ENCODE measurements around the gene IGFBP4. TPM values are rescaled to one million over a fixed set of nuclear protein-coding genes. Genes with fewer than 3 reads are reported as not detected.
A peak's percentile ranks its signal among the peaks of the same experiment; 100 is the strongest.

Gene IGFBP4
- total RNA-seq, 1 donor from 2014 or later = 76.2 TPM

DNA sequence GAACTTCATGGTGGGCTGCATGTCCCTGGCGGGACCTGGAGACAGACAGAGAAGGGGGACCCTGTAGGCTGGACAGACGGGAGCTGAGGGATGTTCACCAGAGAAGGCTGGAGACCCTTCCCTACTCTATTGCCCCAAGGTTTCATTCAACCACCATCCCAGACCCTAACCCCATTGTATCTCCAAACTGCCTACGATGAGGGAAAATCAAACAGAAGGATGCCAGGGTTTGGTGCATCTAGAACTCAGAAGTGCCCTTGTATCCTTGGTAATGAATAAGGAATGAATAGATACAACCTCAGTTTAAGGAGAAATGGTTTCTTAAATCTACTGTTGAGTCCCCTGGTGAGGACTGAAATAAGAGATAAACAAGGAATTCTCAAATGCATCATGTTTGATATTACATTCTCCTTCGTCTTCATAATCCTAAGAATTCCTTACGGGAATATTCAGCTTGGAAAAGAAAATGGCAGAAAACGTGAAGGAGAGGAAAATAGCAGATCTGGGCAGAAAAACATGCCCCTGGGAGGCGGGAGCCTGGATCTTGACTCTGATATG, 41.8 kb downstream of the IGFBP4 start:
- Histone ChIP-seq H3K9me3 (ENCODE audit: control insufficient read depth in 3 of 3, low read length in 3 of 3) (no peaks in the 10 kb centered on the region), H3K4me1 (ENCODE audit: control insufficient read depth in 3 of 3, insufficient read depth in 3 of 3, low read length in 3 of 3) (peaks cover 16 to 18% (median 17%) of the 10 kb centered on the region in 3 donors), H3K27ac (ENCODE audit: low read depth, low read length) (peak overlapping the region; percentile 71), H3K36me3 (ENCODE audit: control insufficient read depth in 3 of 3, insufficient read depth in 3 of 3, low read length in 3 of 3) (no peaks in the 10 kb centered on the region), H3K4me3 (ENCODE audit: low read length in 3 of 3) (no peak overlapping the region), H3K27me3 (ENCODE audit: control insufficient read depth in 3 of 3, insufficient read depth in 3 of 3, low read length in 3 of 3) (peaks cover 0 to 2% (median 0%) of the 10 kb centered on the region in 3 donors), H3K9ac (ENCODE audit: low read depth in 1 of 3, low read length in 3 of 3) (no peak overlapping the region)

DNA sequence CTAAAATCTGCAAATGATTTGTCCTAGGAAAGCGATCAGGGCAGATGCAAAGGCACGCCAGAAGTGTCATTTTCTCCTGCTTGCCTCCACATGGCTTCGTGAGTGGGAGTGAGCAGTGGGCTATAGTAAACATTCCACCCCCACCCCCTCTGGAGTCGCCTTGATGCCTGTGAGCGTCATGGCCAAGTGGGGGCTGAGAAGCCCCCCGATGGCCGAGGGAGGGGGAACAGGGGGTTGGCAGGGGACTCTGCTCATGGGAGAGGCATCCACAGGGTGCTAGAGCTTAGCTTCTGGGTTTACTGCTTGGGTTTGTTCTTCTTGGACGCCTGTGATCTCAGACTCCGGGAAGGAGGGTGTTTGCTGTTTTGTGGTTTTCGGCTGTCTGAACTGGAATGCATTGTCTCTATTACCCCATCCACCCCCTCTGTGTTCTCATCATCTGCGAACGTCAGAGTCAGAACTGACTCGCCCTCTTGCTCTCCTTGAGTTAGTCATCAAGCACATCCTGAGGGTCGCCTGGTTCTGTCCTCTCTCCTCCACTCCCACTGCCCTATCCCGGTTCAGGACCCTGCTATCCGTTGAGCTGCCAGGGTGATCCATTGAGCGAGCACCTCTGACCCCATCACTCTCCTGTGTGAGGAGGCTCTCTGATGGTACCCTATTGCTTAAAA, 42.7 kb downstream of the IGFBP4 start:
- no peaks in the 10 kb centered on the region for H3K9me3 ChIP-seq (ENCODE audit: control insufficient read depth in 3 of 3, low read length in 3 of 3)
- no peaks in the 10 kb centered on the region for H3K36me3 ChIP-seq (ENCODE audit: control insufficient read depth in 3 of 3, insufficient read depth in 3 of 3, low read length in 3 of 3)
- peak overlapping the region; percentile 71 for H3K27ac ChIP-seq (ENCODE audit: low read depth, low read length)
- H3K4me3 ChIP-seq (ENCODE audit: low read length in 3 of 3) = no peak overlapping the region
- H3K27me3 ChIP-seq (ENCODE audit: control insufficient read depth in 3 of 3, insufficient read depth in 3 of 3, low read length in 3 of 3) = peaks cover 0 to 2% (median 0%) of the 10 kb centered on the region in 3 donors
- H3K4me1 ChIP-seq (ENCODE audit: control insufficient read depth in 3 of 3, insufficient read depth in 3 of 3, low read length in 3 of 3) = peaks cover 15 to 21% (median 16%) of the 10 kb centered on the region in 3 donors
- H3K9ac ChIP-seq (ENCODE audit: low read depth in 1 of 3, low read length in 3 of 3) = no peak overlapping the region

DNA sequence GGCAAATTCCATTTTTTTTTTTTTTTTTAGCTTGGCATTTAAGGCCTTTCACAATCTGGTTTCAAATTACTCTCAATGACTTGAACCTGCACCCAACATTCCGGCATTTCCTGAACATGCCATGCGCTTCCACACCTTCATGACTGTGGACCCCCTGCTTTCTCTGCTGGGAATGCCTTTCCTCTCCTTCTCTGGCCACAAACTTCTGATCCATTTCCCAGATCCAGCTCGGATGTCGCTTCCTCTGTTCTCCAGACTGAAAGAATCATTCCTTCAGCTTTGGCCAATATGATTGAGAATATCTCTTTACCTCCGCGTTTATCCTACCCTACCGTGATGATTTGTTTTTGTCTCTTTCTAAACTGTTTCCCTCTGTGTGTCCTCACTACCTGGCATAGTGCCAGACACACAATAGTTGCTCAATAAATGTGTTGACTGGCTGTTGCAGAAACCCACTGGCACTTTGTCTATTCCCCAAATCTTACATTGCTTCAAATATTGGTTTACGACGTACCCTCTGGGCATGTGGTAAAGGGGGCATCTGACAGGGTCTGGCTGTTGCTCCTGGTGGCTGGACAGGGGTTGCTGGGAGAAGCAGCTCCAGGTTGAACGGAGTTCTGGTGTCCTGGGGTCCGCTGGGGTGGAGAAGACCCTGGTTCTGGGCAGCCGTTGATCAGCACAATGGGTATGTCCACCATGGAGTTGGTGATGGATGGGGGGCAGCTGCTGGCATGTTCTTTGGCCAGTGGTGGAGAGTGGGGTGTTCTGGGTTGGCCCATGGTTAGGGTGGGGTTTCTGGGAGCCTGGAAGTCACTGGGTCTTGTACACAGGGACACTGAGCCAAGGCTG, 43.5 kb downstream of the IGFBP4 start:
- Histone ChIP-seq H3K36me3 (ENCODE audit: control insufficient read depth in 3 of 3, insufficient read depth in 3 of 3, low read length in 3 of 3) (no peaks in the 10 kb centered on the region), H3K9me3 (ENCODE audit: control insufficient read depth in 3 of 3, low read length in 3 of 3) (no peaks in the 10 kb centered on the region), H3K9ac (ENCODE audit: low read depth in 1 of 3, low read length in 3 of 3) (no peak overlapping the region), H3K4me1 (ENCODE audit: control insufficient read depth in 3 of 3, insufficient read depth in 3 of 3, low read length in 3 of 3) (peaks cover 15 to 21% (median 15%) of the 10 kb centered on the region in 3 donors), H3K4me3 (ENCODE audit: low read length in 3 of 3) (no peak overlapping the region), H3K27ac (ENCODE audit: low read depth, low read length) (peak overlapping the region; percentile 71), H3K27me3 (ENCODE audit: control insufficient read depth in 3 of 3, insufficient read depth in 3 of 3, low read length in 3 of 3) (peaks cover 0 to 2% (median 0%) of the 10 kb centered on the region in 3 donors)

DNA sequence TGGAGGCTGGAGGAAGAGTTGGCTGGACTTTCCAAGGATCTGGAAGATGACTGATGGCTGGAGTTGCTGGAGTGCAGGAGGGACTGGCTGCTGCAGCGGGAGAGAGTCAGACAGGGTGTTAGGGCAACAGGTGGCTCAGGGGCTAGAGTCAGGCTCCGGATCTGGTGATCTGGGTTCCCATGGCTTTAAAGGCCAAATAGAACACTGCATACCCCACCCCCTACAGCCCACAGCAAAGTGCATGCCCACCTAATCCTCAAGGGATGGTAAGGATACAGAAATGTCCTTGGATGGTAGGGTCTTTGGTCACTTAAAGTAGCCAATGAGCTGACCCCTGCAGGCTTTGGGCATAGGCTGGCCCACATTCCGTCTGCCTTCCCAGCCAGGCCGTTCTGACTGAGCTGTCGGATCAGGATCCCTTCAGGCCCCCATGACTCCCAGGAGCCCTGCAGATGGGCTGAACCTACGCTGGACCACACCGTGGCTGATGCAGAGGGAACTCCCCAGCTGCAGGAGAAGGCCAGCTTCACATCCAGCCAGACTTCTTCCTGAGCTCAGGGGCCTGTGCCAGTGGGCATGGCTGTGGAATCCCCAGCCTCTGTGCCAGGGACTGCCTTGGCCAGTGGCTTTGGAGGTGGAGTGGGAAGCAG, 44.2 kb downstream of the IGFBP4 start:
- Histone ChIP-seq H3K4me3 (ENCODE audit: low read length in 3 of 3) (no peak overlapping the region), H3K4me1 (ENCODE audit: control insufficient read depth in 3 of 3, insufficient read depth in 3 of 3, low read length in 3 of 3) (peaks cover 15 to 21% (median 15%) of the 10 kb centered on the region in 3 donors), H3K9me3 (ENCODE audit: control insufficient read depth in 3 of 3, low read length in 3 of 3) (no peaks in the 10 kb centered on the region), H3K27me3 (ENCODE audit: control insufficient read depth in 3 of 3, insufficient read depth in 3 of 3, low read length in 3 of 3) (peaks cover 0 to 2% (median 0%) of the 10 kb centered on the region in 3 donors), H3K27ac (ENCODE audit: low read depth, low read length) (peak overlapping the region; percentile 71), H3K9ac (ENCODE audit: low read depth in 1 of 3, low read length in 3 of 3) (peak overlapping the region in 1 of 3 donors; percentile 21), H3K36me3 (ENCODE audit: control insufficient read depth in 3 of 3, insufficient read depth in 3 of 3, low read length in 3 of 3) (no peaks in the 10 kb centered on the region)

DNA sequence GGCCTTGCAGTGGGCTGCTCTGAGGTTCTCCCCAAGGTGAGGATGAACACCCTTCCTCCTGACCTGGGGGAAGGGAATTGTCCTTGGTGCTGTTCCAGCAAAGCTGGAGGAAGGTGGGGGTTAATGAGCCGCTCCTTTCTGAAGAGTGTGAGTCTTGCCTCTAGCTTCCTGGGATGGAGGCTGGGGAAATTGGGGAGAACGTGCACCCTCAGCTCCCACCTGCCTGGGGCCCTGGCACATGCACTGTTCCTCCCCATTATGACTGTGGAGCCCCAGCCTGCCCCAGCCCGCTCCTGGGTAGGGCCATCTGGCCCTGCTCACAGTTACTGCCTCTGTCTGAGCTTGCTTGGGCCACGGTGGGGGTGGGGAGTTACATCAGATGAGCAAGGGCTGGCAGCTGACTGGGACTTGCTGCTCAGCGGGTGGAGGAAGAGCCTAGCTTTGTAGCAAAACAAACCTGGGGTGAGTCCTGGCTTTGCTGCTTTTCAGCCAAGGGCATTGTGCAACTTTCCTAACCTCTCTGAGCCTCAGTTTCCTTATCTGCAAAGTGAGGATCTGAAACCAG, 47.1 kb downstream of the IGFBP4 start:
- Histone ChIP-seq H3K27ac (ENCODE audit: low read depth, low read length) (no peak overlapping the region), H3K36me3 (ENCODE audit: control insufficient read depth in 3 of 3, insufficient read depth in 3 of 3, low read length in 3 of 3) (no peaks in the 10 kb centered on the region)

DNA sequence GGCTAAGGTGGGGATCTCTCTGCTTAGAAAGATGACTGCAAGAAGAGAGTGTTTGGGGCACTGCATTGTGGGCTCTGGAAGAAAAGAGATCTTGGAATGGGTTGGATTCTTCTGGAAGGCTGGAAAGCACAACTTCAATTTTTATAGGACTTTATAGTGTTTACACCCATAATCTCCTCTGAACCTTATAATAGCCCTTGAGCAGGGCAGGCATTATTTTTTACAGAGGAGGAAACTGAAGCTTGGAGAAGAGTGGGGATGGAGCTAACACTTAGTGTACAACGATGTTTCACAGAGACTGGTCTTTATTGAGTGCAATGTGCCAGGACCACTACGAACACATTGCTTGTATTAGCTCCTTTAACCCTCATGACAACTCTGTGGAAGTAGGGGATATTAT, 47.7 kb downstream of the IGFBP4 start:
- Histone ChIP-seq H3K27me3 (ENCODE audit: control insufficient read depth in 3 of 3, insufficient read depth in 3 of 3, low read length in 3 of 3) (no peaks in the 10 kb centered on the region), H3K9ac (ENCODE audit: low read depth in 1 of 3, low read length in 3 of 3) (no peak overlapping the region), H3K27ac (ENCODE audit: low read depth, low read length) (no peak overlapping the region), H3K36me3 (ENCODE audit: control insufficient read depth in 3 of 3, insufficient read depth in 3 of 3, low read length in 3 of 3) (no peaks in the 10 kb centered on the region), H3K4me3 (ENCODE audit: low read length in 3 of 3) (no peak overlapping the region), H3K9me3 (ENCODE audit: control insufficient read depth in 3 of 3, low read length in 3 of 3) (no peaks in the 10 kb centered on the region), H3K4me1 (ENCODE audit: control insufficient read depth in 3 of 3, insufficient read depth in 3 of 3, low read length in 3 of 3) (peaks cover 15 to 21% (median 15%) of the 10 kb centered on the region in 3 donors)

More for the DNA sequence above, 47.1 kb downstream of the IGFBP4 start:
- H3K9me3 ChIP-seq (ENCODE audit: control insufficient read depth in 3 of 3, low read length in 3 of 3) = no peaks in the 10 kb centered on the region
- H3K4me1 ChIP-seq (ENCODE audit: control insufficient read depth in 3 of 3, insufficient read depth in 3 of 3, low read length in 3 of 3) = peaks cover 15 to 21% (median 15%) of the 10 kb centered on the region in 3 donors
- no peak overlapping the region for H3K9ac ChIP-seq (ENCODE audit: low read depth in 1 of 3, low read length in 3 of 3)
- H3K27me3 ChIP-seq (ENCODE audit: control insufficient read depth in 3 of 3, insufficient read depth in 3 of 3, low read length in 3 of 3) = no peaks in the 10 kb centered on the region
- no peak overlapping the region for H3K4me3 ChIP-seq (ENCODE audit: low read length in 3 of 3)

DNA sequence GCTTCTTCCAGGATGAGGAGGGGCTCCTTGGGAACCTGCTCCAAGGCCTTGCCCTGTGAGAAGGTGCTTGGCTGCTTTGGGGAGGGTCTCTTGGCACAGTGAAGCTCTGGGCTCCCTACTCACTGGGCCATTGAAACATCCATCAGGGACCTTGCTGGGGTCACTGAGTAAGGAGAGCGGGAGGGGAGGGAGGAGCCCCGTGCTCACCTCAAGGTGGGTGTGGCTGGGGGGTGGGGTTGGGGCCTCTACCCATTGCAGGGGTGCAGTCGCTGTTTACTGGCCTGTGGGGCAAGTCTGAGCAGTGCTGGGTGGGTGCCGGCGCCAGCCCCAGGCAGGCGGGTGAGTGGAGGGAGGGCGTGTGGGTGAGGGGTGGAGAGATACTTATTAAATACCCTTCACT, 48.2 kb downstream of the IGFBP4 start:
- Histone ChIP-seq H3K9me3 (ENCODE audit: control insufficient read depth in 3 of 3, low read length in 3 of 3) (no peaks in the 10 kb centered on the region), H3K9ac (ENCODE audit: low read depth in 1 of 3, low read length in 3 of 3) (no peak overlapping the region), H3K27ac (ENCODE audit: low read depth, low read length) (no peak overlapping the region), H3K27me3 (ENCODE audit: control insufficient read depth in 3 of 3, insufficient read depth in 3 of 3, low read length in 3 of 3) (no peaks in the 10 kb centered on the region), H3K4me3 (ENCODE audit: low read length in 3 of 3) (no peak overlapping the region), H3K4me1 (ENCODE audit: control insufficient read depth in 3 of 3, insufficient read depth in 3 of 3, low read length in 3 of 3) (peaks cover 11 to 21% (median 15%) of the 10 kb centered on the region in 3 donors), H3K36me3 (ENCODE audit: control insufficient read depth in 3 of 3, insufficient read depth in 3 of 3, low read length in 3 of 3) (no peaks in the 10 kb centered on the region)

DNA sequence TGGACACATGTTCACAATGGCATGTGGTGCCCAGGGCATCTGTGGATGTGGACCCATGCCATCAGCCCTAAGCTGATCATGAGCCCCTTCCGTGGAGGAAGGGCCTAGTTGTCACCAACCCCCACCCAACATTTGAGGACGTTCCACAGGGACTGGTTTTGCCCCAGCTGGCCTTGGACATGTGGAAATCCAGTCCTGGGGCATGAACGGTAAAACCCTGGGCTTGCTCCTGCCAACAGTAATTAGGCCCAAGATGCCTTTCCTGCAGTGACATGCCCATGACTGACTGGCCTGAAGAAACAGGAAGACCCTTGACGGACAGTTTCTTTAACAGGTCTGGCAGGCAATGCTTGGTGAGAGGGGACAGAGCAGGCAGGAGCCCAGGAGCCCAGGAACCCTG, 50.4 kb downstream of the IGFBP4 start:
- Histone ChIP-seq H3K27ac (ENCODE audit: low read depth, low read length) (no peak overlapping the region), H3K27me3 (ENCODE audit: control insufficient read depth in 3 of 3, insufficient read depth in 3 of 3, low read length in 3 of 3) (no peaks in the 10 kb centered on the region), H3K9me3 (ENCODE audit: control insufficient read depth in 3 of 3, low read length in 3 of 3) (no peaks in the 10 kb centered on the region), H3K9ac (ENCODE audit: low read depth in 1 of 3, low read length in 3 of 3) (no peak overlapping the region), H3K36me3 (ENCODE audit: control insufficient read depth in 3 of 3, insufficient read depth in 3 of 3, low read length in 3 of 3) (no peaks in the 10 kb centered on the region), H3K4me3 (ENCODE audit: low read length in 3 of 3) (no peak overlapping the region), H3K4me1 (ENCODE audit: control insufficient read depth in 3 of 3, insufficient read depth in 3 of 3, low read length in 3 of 3) (peaks cover 3 to 8% (median 7%) of the 10 kb centered on the region in 3 donors)

DNA sequence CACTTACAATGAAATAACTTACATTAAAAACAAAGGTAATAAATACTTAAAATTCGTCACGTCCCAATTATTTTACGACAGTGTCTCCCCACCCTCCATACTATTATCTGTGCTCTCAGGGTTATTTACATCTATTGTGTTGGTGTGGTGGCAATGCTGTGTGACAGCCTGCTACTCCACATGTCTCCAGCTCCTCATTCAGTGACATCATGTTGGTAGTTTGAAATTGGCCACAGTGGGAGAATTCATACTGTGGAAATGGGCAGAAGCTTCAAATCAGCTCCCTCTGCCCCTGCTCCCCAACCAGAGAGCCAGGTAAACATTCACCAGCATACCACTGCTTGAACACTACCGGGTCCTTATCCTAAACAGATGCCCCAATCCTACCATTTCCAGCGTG, 51.9 kb downstream of the IGFBP4 start:
- no peaks in the 10 kb centered on the region for H3K36me3 ChIP-seq (ENCODE audit: control insufficient read depth in 3 of 3, insufficient read depth in 3 of 3, low read length in 3 of 3)
- no peak overlapping the region for H3K27ac ChIP-seq (ENCODE audit: low read depth, low read length)
- H3K27me3 ChIP-seq (ENCODE audit: control insufficient read depth in 3 of 3, insufficient read depth in 3 of 3, low read length in 3 of 3) = no peaks in the 10 kb centered on the region
- H3K9me3 ChIP-seq (ENCODE audit: control insufficient read depth in 3 of 3, low read length in 3 of 3) = no peaks in the 10 kb centered on the region
- no peak overlapping the region for H3K9ac ChIP-seq (ENCODE audit: low read depth in 1 of 3, low read length in 3 of 3)
- no peak overlapping the region for H3K4me3 ChIP-seq (ENCODE audit: low read length in 3 of 3)
- peaks cover 10 to 19% (median 14%) of the 10 kb centered on the region in 3 donors for H3K4me1 ChIP-seq (ENCODE audit: control insufficient read depth in 3 of 3, insufficient read depth in 3 of 3, low read length in 3 of 3)

Data from skeletal muscle tissue (tissue), 4 donors.